H1 (cell line): ENCODE measurements around the gene SEMA3B. TPM values are rescaled to one million over a fixed set of nuclear protein-coding genes. Genes with fewer than 3 reads are reported as not detected.

ENCODE experiments used
- FOSL1 ChIP-seq: IDR thresholded peaks from 2 replicates; pipeline ENCODE4 v1.6.1; 2011; ENCODE audit warnings: mild to moderate bottlenecking, low read depth, low read length, moderate library complexity; ENCODE audit not compliant: insufficient read depth
- RNF2 ChIP-seq: fragments of 200-900, 300-1000 bp; sonication (generic); IDR thresholded peaks from 2 replicates; pipeline ENCODE4 v1.7.1; 2016; ENCODE audit warnings: borderline replicate concordance, low read depth, mild to moderate bottlenecking, antibody characterized with exemption, low read length; ENCODE audit not compliant: poor library complexity, severe bottlenecking; ENCODE audit errors: missing control alignments
- polyA plus RNA-seq, 7 experiments: library from polyadenylated mRNA; depleted of rRNA in 3 of 7; stranded (reverse) in 5 of 7; unstranded in 2 of 7; fragments of >200 nt in 5 of 7; fragments of 200-250 nt in 2 of 7; gene quantifications; 1 replicate in 5 of 7; 2 replicates in 1 of 7; 4 replicates in 1 of 7; pipeline versions ENCODE4 v1.2.1 to v1.2.3, GENCODE V29; 2011 to 2013; ENCODE audit warnings: missing spikeins in 2 of 7, mixed read lengths in 2 of 7
- total RNA-seq: library from RNA; stranded (reverse); fragmentation: NEBNext Ultra II Directional; extraction: Animal tissue kit (Norgen Biotek cat#: 25700); gene quantifications from 2 replicates; pipeline ENCODE4 v1.2.1, GENCODE V29; 2021

The SEMA3B gene
- total and polyA plus RNA-seq, 2 of the 8 experiments (the other 6 are each of a cell fraction or from before 2014, with no cell fraction given): 3.0 to 4.7 TPM

DNA sequence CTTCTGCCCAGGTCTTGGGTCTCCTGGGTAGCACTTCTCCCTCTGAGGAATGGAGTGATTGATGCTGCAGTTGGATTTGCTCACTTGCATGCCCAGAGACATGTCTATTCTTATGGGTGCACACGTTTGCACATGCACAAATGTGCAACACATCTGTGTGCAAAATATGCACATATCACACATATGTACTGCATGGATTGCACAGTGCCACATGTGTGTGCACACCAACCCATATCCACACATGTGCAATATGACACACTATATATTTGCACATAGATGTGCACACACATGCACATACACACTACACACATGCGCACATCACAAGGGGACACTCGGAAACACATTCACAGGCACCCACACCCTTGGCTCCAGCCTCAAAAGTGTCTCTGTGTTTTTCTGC, 671 bp upstream of the SEMA3B start (continued):
- TF ChIP-seq FOSL1 (no peak), RNF2 (no peak)
